Parathyroid adenoma (tissue), 2 donors: ENCODE measurements around the gene PSMC5.

ENCODE experiments used
- H2AFZ ChIP-seq: fragments of 300-600 bp; sonication (generic); one replicate; pipeline ENCODE4 v1.7.0; 2017; ENCODE audit warnings: antibody characterized with exemption, mild to moderate bottlenecking
- H3K27ac ChIP-seq: fragments of 300-600 bp; sonication (generic); one replicate; pipeline ENCODE4 v1.7.0; 2017
- H3K27me3 ChIP-seq: fragments of 300-600 bp; sonication (generic); one replicate; pipeline ENCODE4 v1.7.0; 2017; ENCODE audit warnings: low read length; ENCODE audit not compliant: control insufficient read depth, insufficient read depth
- H3K36me3 ChIP-seq: fragments of 300-600 bp; sonication (generic); one replicate; pipeline ENCODE4 v1.7.0; 2017; ENCODE audit warnings: low read length; ENCODE audit not compliant: control insufficient read depth, insufficient read depth
- H3K4me1 ChIP-seq: fragments of 300-600 bp; sonication (generic); one replicate; pipeline ENCODE4 v1.7.0; 2017; ENCODE audit warnings: control low read depth
- H3K4me2 ChIP-seq: fragments of 300-600 bp; sonication (generic); one replicate; pipeline ENCODE4 v1.7.0; 2017; ENCODE audit warnings: low read length
- H3K4me3 ChIP-seq: fragments of 300-600 bp; sonication (generic); one replicate; pipeline ENCODE4 v1.7.0; 2017; ENCODE audit warnings: low read depth, low read length
- H3K79me2 ChIP-seq: fragments of 300-600 bp; sonication (generic); one replicate; pipeline ENCODE4 v1.7.0; 2017; ENCODE audit warnings: control low read depth
- H3K9ac ChIP-seq: fragments of 300-600 bp; sonication (generic); one replicate; pipeline ENCODE4 v1.7.0; 2017; ENCODE audit warnings: mild to moderate bottlenecking
- H3K9me3 ChIP-seq: fragments of 300-600 bp; sonication (generic); one replicate; pipeline ENCODE4 v1.7.0; 2017; ENCODE audit warnings: low read length; ENCODE audit not compliant: control insufficient read depth
- TF ChIP-seq, protein P1 (sequence below): fragments of 300-600 bp; sonication (generic); IDR thresholded peaks from one replicate; pipeline ENCODE4 v1.7.0; 2017; ENCODE audit warnings: antibody characterized with exemption, mild to moderate bottlenecking
- donor health status: primary hyperparathyroidism.

The PSMC5 gene

DNA sequence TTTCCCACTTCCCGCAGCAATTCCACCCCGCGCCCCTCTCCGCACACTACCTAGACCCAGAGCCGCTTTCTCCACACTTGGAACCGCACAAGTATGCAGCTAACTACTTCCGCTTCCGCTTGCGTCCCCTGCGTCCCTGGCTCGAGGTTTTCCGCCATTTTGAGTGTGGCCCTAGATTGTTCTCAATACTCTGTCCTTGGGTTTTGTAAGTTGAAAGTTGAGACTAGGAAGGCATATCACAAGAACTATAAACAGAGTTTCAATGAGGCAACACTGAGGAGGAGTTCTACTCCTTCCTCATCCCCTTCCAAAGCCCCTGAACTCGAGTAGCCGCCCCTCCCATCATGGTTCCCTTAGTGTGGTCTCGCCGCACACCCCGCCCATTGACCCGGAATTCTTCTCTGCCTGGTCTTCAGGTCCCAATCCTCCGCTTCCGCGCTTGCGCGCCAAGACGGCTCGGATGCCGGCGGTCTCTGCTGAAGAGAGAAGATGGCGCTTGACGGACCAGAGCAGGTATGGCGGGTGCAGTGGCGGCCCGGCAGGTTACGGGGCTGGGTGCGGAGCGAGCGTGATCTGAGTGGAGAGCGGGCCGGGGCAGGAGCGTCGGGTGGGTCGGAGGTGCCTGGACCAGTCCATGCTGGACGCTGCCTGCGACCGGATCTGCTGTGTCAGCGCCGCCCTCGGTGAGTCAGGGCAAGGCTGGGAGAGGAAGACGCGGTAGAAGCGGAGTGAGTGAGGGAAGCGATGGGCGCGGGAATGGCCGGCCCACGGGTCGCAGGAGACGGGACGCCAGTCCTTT lies at the start of gene PSMC5, which contains the start of gene FTSJ3:
Gene PSMC5, plus strand, starts transcription at position 430 of the 799 bp plus-strand sequence. Its CDS starts 60 bp downstream, at position 490.
Gene FTSJ3, minus strand, starts transcription at position 662 of the 799 bp plus-strand sequence. CDS start 761 bp downstream, outside the sequence.
- peaks cover 18% of the 10 kb centered on the region for H3K79me2 ChIP-seq
- H3K27me3 ChIP-seq = no peaks in the 10 kb centered on the region
- peak within 1 kb of the TSS; percentile 83 for H2AFZ ChIP-seq
- TF ChIP-seq, protein P1, sequence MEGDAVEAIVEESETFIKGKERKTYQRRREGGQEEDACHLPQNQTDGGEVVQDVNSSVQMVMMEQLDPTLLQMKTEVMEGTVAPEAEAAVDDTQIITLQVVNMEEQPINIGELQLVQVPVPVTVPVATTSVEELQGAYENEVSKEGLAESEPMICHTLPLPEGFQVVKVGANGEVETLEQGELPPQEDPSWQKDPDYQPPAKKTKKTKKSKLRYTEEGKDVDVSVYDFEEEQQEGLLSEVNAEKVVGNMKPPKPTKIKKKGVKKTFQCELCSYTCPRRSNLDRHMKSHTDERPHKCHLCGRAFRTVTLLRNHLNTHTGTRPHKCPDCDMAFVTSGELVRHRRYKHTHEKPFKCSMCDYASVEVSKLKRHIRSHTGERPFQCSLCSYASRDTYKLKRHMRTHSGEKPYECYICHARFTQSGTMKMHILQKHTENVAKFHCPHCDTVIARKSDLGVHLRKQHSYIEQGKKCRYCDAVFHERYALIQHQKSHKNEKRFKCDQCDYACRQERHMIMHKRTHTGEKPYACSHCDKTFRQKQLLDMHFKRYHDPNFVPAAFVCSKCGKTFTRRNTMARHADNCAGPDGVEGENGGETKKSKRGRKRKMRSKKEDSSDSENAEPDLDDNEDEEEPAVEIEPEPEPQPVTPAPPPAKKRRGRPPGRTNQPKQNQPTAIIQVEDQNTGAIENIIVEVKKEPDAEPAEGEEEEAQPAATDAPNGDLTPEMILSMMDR = peak; percentile 40
- H3K9ac ChIP-seq = peak within 1 kb of the TSS; percentile 51
- H3K27ac ChIP-seq = peak within 1 kb of the TSS; percentile 97
- peak within 1 kb of the TSS; percentile 98 for H3K4me3 ChIP-seq
- H3K4me1 ChIP-seq = peaks cover 19% of the 10 kb centered on the region
- no peaks in the 10 kb centered on the region for H3K9me3 ChIP-seq
- no peaks in the 10 kb centered on the region for H3K36me3 ChIP-seq
- H3K4me2 ChIP-seq = peak within 1 kb of the TSS; percentile 85

- Histone ChIP-seq H2AFZ (no peak overlapping the region), H3K4me2 (no peak overlapping the region), H3K27ac (no peak overlapping the region), H3K27me3 (no peaks in the 10 kb centered on the region), H3K36me3 (no peaks in the 10 kb centered on the region), H3K79me2 (peaks cover 83% of the 10 kb centered on the region), H3K4me3 (no peak overlapping the region), H3K9me3 (no peaks in the 10 kb centered on the region), H3K9ac (no peak overlapping the region), H3K4me1 (peaks cover 16% of the 10 kb centered on the region)
- TF ChIP-seq, protein P1 = no peak
Measured at GRCh38 chr17:63780507-63780906, 46.7 kb upstream of the PSMC5 start.

GRCh38 chr17:63780928-63781327 lies 46.3 kb upstream of the PSMC5 start:
- TF ChIP-seq, protein P1 = no peak
- Histone ChIP-seq H3K27me3 (no peaks in the 10 kb centered on the region), H3K9ac (no peak overlapping the region), H3K9me3 (no peaks in the 10 kb centered on the region), H3K79me2 (peaks cover 79% of the 10 kb centered on the region), H3K27ac (no peak overlapping the region), H3K4me1 (peaks cover 12% of the 10 kb centered on the region), H3K36me3 (no peaks in the 10 kb centered on the region), H2AFZ (no peak overlapping the region), H3K4me3 (no peak overlapping the region), H3K4me2 (no peak overlapping the region)

GRCh38 chr17:63783522-63783921 lies 43.7 kb upstream of the PSMC5 start:
- Histone ChIP-seq H3K27me3 (no peaks in the 10 kb centered on the region), H3K9me3 (no peaks in the 10 kb centered on the region), H3K4me3 (no peak overlapping the region), H3K27ac (no peak overlapping the region), H3K4me2 (no peak overlapping the region), H3K9ac (no peak overlapping the region), H3K4me1 (peaks cover 8% of the 10 kb centered on the region), H2AFZ (no peak overlapping the region), H3K36me3 (no peaks in the 10 kb centered on the region), H3K79me2 (peaks cover 66% of the 10 kb centered on the region)
- TF ChIP-seq, protein P1 = no peak
